ENCODE data around the gene SPAG6.

Gene SPAG6

GRCh38 chr10:22436526-22436892 lies 91.2 kb downstream of the SPAG6 start (continued):
- no peak for TF ChIP-seq PRDM2 (tag by site-specific recombination; IDR thresholded peaks at IDR 0.05; ENCODE audit: borderline replicate concordance)
- no peak for TF ChIP-seq TRIM28 (IDR thresholded peaks at IDR 0.05; ENCODE audit: borderline replicate concordance, low read length)
- no peak for TF ChIP-seq ZNF335 (tag by site-specific recombination; conservative IDR thresholded peaks at IDR 0.05)
- no peak for TF ChIP-seq ZFP69B (tag by site-specific recombination; IDR thresholded peaks at IDR 0.05)
- no peak for TF ChIP-seq YY1 (tag by site-specific recombination; IDR thresholded peaks at IDR 0.05)
- TF ChIP-seq SETDB1 (IDR thresholded peaks at IDR 0.05; ENCODE audit: insufficient read length, low read length): no peak
- no peak for TF ChIP-seq ZNF792 (tag by site-specific recombination; IDR thresholded peaks at IDR 0.05)
- TF ChIP-seq ZNF48 (tag by site-specific recombination; IDR thresholded peaks at IDR 0.05): no peak
- TF ChIP-seq ZNF426 (tag by site-specific recombination; IDR thresholded peaks at IDR 0.05): no peak
- no peak for TF ChIP-seq ZNF2 (tag by site-specific recombination; IDR thresholded peaks at IDR 0.05)
- TF ChIP-seq EGR2 (tag by site-specific recombination; IDR thresholded peaks at IDR 0.05; ENCODE audit: low read depth): no peak
- no peak for TF ChIP-seq ZEB2 (tag by site-specific recombination; IDR thresholded peaks at IDR 0.05)

- Histone ChIP-seq H3K36me3 (ENCODE audit: control insufficient read depth in 2 of 2, insufficient read depth in 1 of 2, low read length in 2 of 2) (no peaks in the 10 kb centered on the region), H3K4me3 (ENCODE audit: low read depth, low read length) (peak overlapping the region; percentile 50), H3K4me1 (ENCODE audit: control insufficient read depth, insufficient read depth, low read length) (peaks cover 19% of the 10 kb centered on the region), H3K27ac (ENCODE audit: extremely low read depth, low read depth, low read length) (peak overlapping the region; percentile 68), H3K9me3 (ENCODE audit: control insufficient read depth, insufficient read depth, low read depth, low read length) (no peaks in the 10 kb centered on the region)
- CTCF ChIA-PET: interaction anchor here (0.7 kb wide), 1 partner anchor 13 kb away, joined by 3 read pairs; no protein-coding TSS in a partner anchor
- POLR2A ChIA-PET: interaction anchor here (0.6 to 1.0 kb wide), 2 partner anchors 67 to 1004 kb away, joined by 3 to 4 read pairs; no protein-coding TSS in a partner anchor
- TF ChIP-seq SP3 (tag by site-specific recombination; IDR thresholded peaks at IDR 0.05) (no peak), ZBTB48 (tag by site-specific recombination; IDR thresholded peaks at IDR 0.05) (no peak), OVOL3 (tag by site-specific recombination; IDR thresholded peaks at IDR 0.05) (no peak), ZNF274 (IDR thresholded peaks at IDR 0.05; ENCODE audit: low read length) (no peak), ZNF274 (tag by site-specific recombination; IDR thresholded peaks at IDR 0.05; ENCODE audit: borderline replicate concordance) (no peak), ZXDB (tag by site-specific recombination; IDR thresholded peaks at IDR 0.05) (0 out of 2 replicates have a peak, but pooled peaks have one; percentile 57), ZNF785 (tag by site-specific recombination; IDR thresholded peaks at IDR 0.05) (no peak), GLI4 (tag by site-specific recombination; IDR thresholded peaks at IDR 0.05) (no peak), ZNF707 (tag by site-specific recombination; IDR thresholded peaks at IDR 0.05) (no peak), ZNF544 (tag by site-specific recombination; IDR thresholded peaks at IDR 0.05) (no peak), ZNF37A (tag by site-specific recombination; IDR thresholded peaks at IDR 0.05) (no peak), AEBP2 (tag by site-specific recombination; IDR thresholded peaks at IDR 0.05; ENCODE audit: borderline replicate concordance) (no peak), ZNF501 (tag by site-specific recombination; IDR thresholded peaks at IDR 0.05) (peak; percentile 49; the same call in 1 of the 2 replicates), ZBTB20 (tag by site-specific recombination; IDR thresholded peaks at IDR 0.05) (no peak), ZNF664 (tag by site-specific recombination; IDR thresholded peaks at IDR 0.05) (no peak), ZNF214 (tag by site-specific recombination; IDR thresholded peaks at IDR 0.05; ENCODE audit: borderline replicate concordance) (no peak), ZNF571 (tag by site-specific recombination; IDR thresholded peaks at IDR 0.05) (no peak), ZNF362 (tag by site-specific recombination; IDR thresholded peaks at IDR 0.05) (no peak), ZFP41 (tag by site-specific recombination; IDR thresholded peaks at IDR 0.05; ENCODE audit: borderline replicate concordance) (no peak), BCL11B (tag by site-specific recombination; IDR thresholded peaks at IDR 0.05; ENCODE audit: low read depth) (no peak)
These were observed 91.8 kb downstream of the SPAG6 start for GRCh38 chr10:22436893-22437619.

Data from HEK293 (cell line).